M059J (cell line): ENCODE measurements around the gene TUBB4A. TPM values are rescaled to one million over a fixed set of nuclear protein-coding genes. Genes with fewer than 3 reads are reported as not detected.

ENCODE experiments used
- total RNA-seq: library from RNA; depleted of rRNA; stranded (reverse); fragments of >200 nt; shearing (Covaris generic); gene quantifications from 2 replicates; pipeline ENCODE4 v1.2.3, GENCODE V29; 2014; rRNA removed

The TUBB4A gene
- total RNA-seq, 1 experiment from 2014 or later, result 0.20 TPM

Other genes starting within 250 kb of the TUBB4A start
- gene MLLT1, start 222.3 kb downstream of the TUBB4A start, total RNA-seq, result 15.2 and 22.6 TPM in 2 replicates
- not detected in 2 replicates for gene ACER1, start 168.7 kb downstream of the TUBB4A start, total RNA-seq
- gene CLPP, start 140.8 kb downstream of the TUBB4A start, total RNA-seq, result 114 and 148 TPM in 2 replicates
- gene ALKBH7, start 129.5 kb downstream of the TUBB4A start, total RNA-seq, result 65.4 and 72.6 TPM in 2 replicates
- gene PSPN, start 126.4 kb downstream of the TUBB4A start, total RNA-seq, result 1.2 and 1.3 TPM in 2 replicates
- gene GTF2F1, start 109.1 kb downstream of the TUBB4A start, total RNA-seq, result 46.2 and 75.8 TPM in 2 replicates
- 50.0 and 114 TPM in 2 replicates for gene KHSRP, start 77.5 kb downstream of the TUBB4A start, total RNA-seq
- gene SLC25A41, start 68.5 kb downstream of the TUBB4A start, total RNA-seq, result not detected in 2 replicates
- 25.3 and 39.9 TPM in 2 replicates for gene SLC25A23, start 42.5 kb downstream of the TUBB4A start, total RNA-seq
- 0.34 TPM in 1 of 2 replicates, not detected in the other for gene CRB3, start 38.0 kb downstream of the TUBB4A start, total RNA-seq
- not detected in 2 replicates for gene DENND1C, start 20.5 kb downstream of the TUBB4A start, total RNA-seq
- gene TNFSF9, start 28.7 kb upstream of the TUBB4A start, total RNA-seq, result 11.7 and 16.3 TPM in 2 replicates
- 40.4 and 42.0 TPM in 2 replicates for gene CD70, start 88.8 kb upstream of the TUBB4A start, total RNA-seq
- not detected in 2 replicates for gene TNFSF14, start 167.9 kb upstream of the TUBB4A start, total RNA-seq
- 4.0 and 5.2 TPM in 2 replicates for gene C3, start 218.3 kb upstream of the TUBB4A start, total RNA-seq
- 45.9 and 54.7 TPM in 2 replicates for gene GPR108, start 235.3 kb upstream of the TUBB4A start, total RNA-seq
- gene TRIP10, start 237.4 kb upstream of the TUBB4A start, total RNA-seq, result 21.5 and 34.3 TPM in 2 replicates